ENCODE data around the gene MS4A14. TPM values are rescaled to one million over a fixed set of nuclear protein-coding genes. Genes with fewer than 3 reads are reported as not detected.

MS4A14 gene
- total and polyA plus RNA-seq, 9 of the 15 experiments (the other 6 are each of a cell fraction or from before 2014, with no cell fraction given), result not detected

DNA sequence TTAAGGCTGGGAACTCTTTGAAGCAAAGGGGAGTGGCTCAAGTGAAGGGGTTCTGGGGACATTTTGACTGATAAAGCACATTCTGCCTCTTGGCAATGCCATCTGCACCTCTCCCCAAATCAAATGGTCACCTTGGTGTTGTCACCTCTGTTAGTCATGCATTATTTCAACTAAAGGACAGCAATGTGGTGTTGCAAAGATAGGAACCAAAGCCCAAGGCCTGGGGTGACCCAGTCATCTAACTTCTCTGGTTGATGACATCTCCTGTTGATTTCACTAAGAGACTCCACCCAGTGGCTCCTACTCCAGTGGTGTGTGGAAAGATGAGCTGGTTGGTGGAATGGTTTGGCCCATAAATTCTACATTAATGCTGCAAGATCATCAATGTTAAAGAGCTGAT, 51.6 kb downstream of the MS4A14 start:
- Histone ChIP-seq H3K27me3 (ENCODE audit: control insufficient read depth in 2 of 2, insufficient read depth in 2 of 2, low read length in 2 of 2) (no peaks in the 10 kb centered on the region), H3K4me3 (no peak overlapping the region), H3K9ac (ENCODE audit: insufficient read depth in 1 of 2, low read depth in 2 of 2, low read length in 2 of 2) (no peak overlapping the region), H3K36me3 (ENCODE audit: control insufficient read depth, insufficient read depth, low read length) (no peaks in the 10 kb centered on the region), H2AFZ (ENCODE audit: low read depth, low read length) (no peak overlapping the region), H3K9me3 (replicated peaks; ENCODE audit: control insufficient read depth, insufficient read depth, low read depth, low read length) (no peaks in the 10 kb centered on the region), H4K20me1 (replicated peaks; ENCODE audit: control insufficient read depth, insufficient read depth, low read length) (no peaks in the 10 kb centered on the region), H3K27ac (ENCODE audit: extremely low read depth, low read depth, low read length) (no peak overlapping the region), H3K4me2 (ENCODE audit: insufficient read depth, low read length) (no peak overlapping the region), H3K79me2 (ENCODE audit: control insufficient read depth, insufficient read depth, low read length) (no peaks in the 10 kb centered on the region), H3K9me1 (ENCODE audit: control insufficient read depth, insufficient read depth, low read length) (no peaks in the 10 kb centered on the region), H3K4me1 (replicated peaks in 1 of 2; ENCODE audit: control insufficient read depth in 2 of 2, insufficient read depth in 2 of 2, low read length in 2 of 2) (no peaks in the 10 kb centered on the region)
- intact Hi-C loops (cut with micrococcal nuclease) (no loop called here), in situ Hi-C loops (cut with MboI) (no loop called here)
- ATAC-seq, result no peak
- no TSS peak for BruUV-seq (replicated peaks)
- TF ChIP-seq ZNF133 (CRISPR knock-in tag; IDR thresholded peaks at IDR 0.05) (no peak), SUPT5H (IDR thresholded peaks at IDR 0.05) (no peak), STAT5B (CRISPR knock-in tag; IDR thresholded peaks at IDR 0.05) (no peak), POLR2AphosphoS2 (IDR thresholded peaks at IDR 0.05; ENCODE audit: low read length) (no peak), SMAD2 (IDR thresholded peaks at IDR 0.05; ENCODE audit: low read depth, low read length) (no peak), NCOA2 (IDR thresholded peaks at IDR 0.05; ENCODE audit: partially characterized antibody in 2 of 2) (no peak), MAFF (IDR thresholded peaks at IDR 0.05; ENCODE audit: low read length) (no peak), ZKSCAN1 (IDR thresholded peaks at IDR 0.05; ENCODE audit: low read depth, low read length) (no peak), ERF (CRISPR knock-in tag; IDR thresholded peaks at IDR 0.05) (no peak), ZNF561 (CRISPR knock-in tag; conservative IDR thresholded peaks at IDR 0.05) (no peak), TFAM (CRISPR knock-in tag; conservative IDR thresholded peaks at IDR 0.05) (no peak), ZNF785 (CRISPR knock-in tag; IDR thresholded peaks at IDR 0.05) (no peak)
- TF ChIP-seq, protein P1, sequence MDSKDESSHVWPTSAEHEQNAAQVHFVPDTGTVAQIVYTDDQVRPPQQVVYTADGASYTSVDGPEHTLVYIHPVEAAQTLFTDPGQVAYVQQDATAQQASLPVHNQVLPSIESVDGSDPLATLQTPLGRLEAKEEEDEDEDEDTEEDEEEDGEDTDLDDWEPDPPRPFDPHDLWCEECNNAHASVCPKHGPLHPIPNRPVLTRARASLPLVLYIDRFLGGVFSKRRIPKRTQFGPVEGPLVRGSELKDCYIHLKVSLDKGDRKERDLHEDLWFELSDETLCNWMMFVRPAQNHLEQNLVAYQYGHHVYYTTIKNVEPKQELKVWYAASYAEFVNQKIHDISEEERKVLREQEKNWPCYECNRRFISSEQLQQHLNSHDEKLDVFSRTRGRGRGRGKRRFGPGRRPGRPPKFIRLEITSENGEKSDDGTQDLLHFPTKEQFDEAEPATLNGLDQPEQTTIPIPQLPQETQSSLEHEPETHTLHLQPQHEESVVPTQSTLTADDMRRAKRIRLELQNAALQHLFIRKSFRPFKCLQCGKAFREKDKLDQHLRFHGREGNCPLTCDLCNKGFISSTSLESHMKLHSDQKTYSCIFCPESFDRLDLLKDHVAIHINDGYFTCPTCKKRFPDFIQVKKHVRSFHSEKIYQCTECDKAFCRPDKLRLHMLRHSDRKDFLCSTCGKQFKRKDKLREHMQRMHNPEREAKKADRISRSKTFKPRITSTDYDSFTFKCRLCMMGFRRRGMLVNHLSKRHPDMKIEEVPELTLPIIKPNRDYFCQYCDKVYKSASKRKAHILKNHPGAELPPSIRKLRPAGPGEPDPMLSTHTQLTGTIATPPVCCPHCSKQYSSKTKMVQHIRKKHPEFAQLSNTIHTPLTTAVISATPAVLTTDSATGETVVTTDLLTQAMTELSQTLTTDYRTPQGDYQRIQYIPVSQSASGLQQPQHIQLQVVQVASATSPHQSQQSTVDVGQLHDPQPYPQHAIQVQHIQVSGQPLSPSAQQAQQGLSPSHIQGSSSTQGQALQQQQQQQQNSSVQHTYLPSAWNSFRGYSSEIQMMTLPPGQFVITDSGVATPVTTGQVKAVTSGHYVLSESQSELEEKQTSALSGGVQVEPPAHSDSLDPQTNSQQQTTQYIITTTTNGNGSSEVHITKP (IDR thresholded peaks at IDR 0.05; ENCODE audit: partially characterized antibody), result no peak
- TF ChIP-seq, protein P2, sequence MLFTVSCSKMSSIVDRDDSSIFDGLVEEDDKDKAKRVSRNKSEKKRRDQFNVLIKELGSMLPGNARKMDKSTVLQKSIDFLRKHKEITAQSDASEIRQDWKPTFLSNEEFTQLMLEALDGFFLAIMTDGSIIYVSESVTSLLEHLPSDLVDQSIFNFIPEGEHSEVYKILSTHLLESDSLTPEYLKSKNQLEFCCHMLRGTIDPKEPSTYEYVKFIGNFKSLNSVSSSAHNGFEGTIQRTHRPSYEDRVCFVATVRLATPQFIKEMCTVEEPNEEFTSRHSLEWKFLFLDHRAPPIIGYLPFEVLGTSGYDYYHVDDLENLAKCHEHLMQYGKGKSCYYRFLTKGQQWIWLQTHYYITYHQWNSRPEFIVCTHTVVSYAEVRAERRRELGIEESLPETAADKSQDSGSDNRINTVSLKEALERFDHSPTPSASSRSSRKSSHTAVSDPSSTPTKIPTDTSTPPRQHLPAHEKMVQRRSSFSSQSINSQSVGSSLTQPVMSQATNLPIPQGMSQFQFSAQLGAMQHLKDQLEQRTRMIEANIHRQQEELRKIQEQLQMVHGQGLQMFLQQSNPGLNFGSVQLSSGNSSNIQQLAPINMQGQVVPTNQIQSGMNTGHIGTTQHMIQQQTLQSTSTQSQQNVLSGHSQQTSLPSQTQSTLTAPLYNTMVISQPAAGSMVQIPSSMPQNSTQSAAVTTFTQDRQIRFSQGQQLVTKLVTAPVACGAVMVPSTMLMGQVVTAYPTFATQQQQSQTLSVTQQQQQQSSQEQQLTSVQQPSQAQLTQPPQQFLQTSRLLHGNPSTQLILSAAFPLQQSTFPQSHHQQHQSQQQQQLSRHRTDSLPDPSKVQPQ (CRISPR knock-in tag; IDR thresholded peaks at IDR 0.05; ENCODE audit: borderline replicate concordance), result no peak
- FAIRE-seq, result no peak
- ChIA-PET POLR2A (no interaction called here), CTCF (ENCODE audit: low intra/inter-chr PET ratio) (no interaction called here)
- no peak for DNase-seq (ENCODE audit: extremely low read depth in 1 of 4, low spot score in 3 of 4)

Data from K562 (cell line).